ENCODE results near the gene CDK19. TPM values are rescaled to one million over a fixed set of nuclear protein-coding genes. Genes with fewer than 3 reads are reported as not detected.
A peak's percentile ranks its signal among the peaks of the same experiment; 100 is the strongest.

The CDK19 gene
- total RNA-seq, 2 donors from 2014 or later, result 16.8 to 20.8 TPM

GRCh38 chr6:110822249-110822648, 7.0 kb upstream of the CDK19 start:
- no peak overlapping the region for H3K4me3 Mint-ChIP-seq
- TF ChIP-seq CTCF (conservative IDR thresholded peaks at IDR 0.05), result no peak
- H3K9me3 Mint-ChIP-seq, result no peaks in the 10 kb centered on the region
- peaks cover 4% of the 10 kb centered on the region for H3K27me3 Mint-ChIP-seq (ENCODE audit: insufficient read depth)
- no peak for DNase-seq
- no peaks in the 10 kb centered on the region for H3K36me3 Mint-ChIP-seq (ENCODE audit: low read depth)
- Histone ChIP-seq H3K9ac (ENCODE audit: extremely low read depth, low read length, poor library complexity, severe bottlenecking) (no peak overlapping the region), H3K27me3 (ENCODE audit: control insufficient read depth, insufficient read depth, low read length, poor library complexity, severe bottlenecking) (peaks cover 4% of the 10 kb centered on the region), H3K36me3 (ENCODE audit: control insufficient read depth, insufficient read depth, low read length) (no peaks in the 10 kb centered on the region), H3K9me3 (ENCODE audit: control insufficient read depth, low read length) (no peaks in the 10 kb centered on the region), H3K4me3 (ENCODE audit: low read length) (no peak overlapping the region), H3K27ac (ENCODE audit: low read depth, low read length) (no peak overlapping the region), H3K4me1 (ENCODE audit: control insufficient read depth, insufficient read depth, low read length) (no peaks in the 10 kb centered on the region)
- no peak overlapping the region for H3K27ac Mint-ChIP-seq
- H3K4me1 Mint-ChIP-seq, result no peaks in the 10 kb centered on the region

GRCh38 chr6:110816677-110817076, 1.4 kb upstream of the CDK19 start:
- Histone ChIP-seq H3K4me1 (ENCODE audit: control insufficient read depth, insufficient read depth, low read length) (no peaks in the 10 kb centered on the region), H3K27ac (ENCODE audit: low read depth, low read length) (no peak overlapping the region), H3K27me3 (ENCODE audit: control insufficient read depth, insufficient read depth, low read length, poor library complexity, severe bottlenecking) (no peaks in the 10 kb centered on the region), H3K4me3 (ENCODE audit: low read length) (peak overlapping the region; percentile 91), H3K9ac (ENCODE audit: extremely low read depth, low read length, poor library complexity, severe bottlenecking) (no peak overlapping the region), H3K36me3 (ENCODE audit: control insufficient read depth, insufficient read depth, low read length) (no peaks in the 10 kb centered on the region), H3K9me3 (ENCODE audit: control insufficient read depth, low read length) (no peaks in the 10 kb centered on the region)
- Mint-ChIP-seq H3K36me3 (ENCODE audit: low read depth) (no peaks in the 10 kb centered on the region), H3K4me3 (peak overlapping the region; percentile 97), H3K4me1 (peaks cover 15% of the 10 kb centered on the region), H3K27me3 (ENCODE audit: insufficient read depth) (no peaks in the 10 kb centered on the region), H3K9me3 (no peaks in the 10 kb centered on the region), H3K27ac (peak overlapping the region; percentile 100)
- no peak for TF ChIP-seq CTCF (conservative IDR thresholded peaks at IDR 0.05)
- 85 to 90% methylated on average over 4 of the region's 4 CpGs for WGBS, 2 experiments (ENCODE audit: insufficient coverage in 1 of 2, insufficient read length in 1 of 2)
- no peak for DNase-seq

- Histone ChIP-seq H3K9me3 (ENCODE audit: control insufficient read depth, low read length) (no peaks in the 10 kb centered on the region), H3K9ac (ENCODE audit: extremely low read depth, low read length, poor library complexity, severe bottlenecking) (peak overlapping the region; percentile 91), H3K27me3 (ENCODE audit: control insufficient read depth, insufficient read depth, low read length, poor library complexity, severe bottlenecking) (no peaks in the 10 kb centered on the region), H3K36me3 (ENCODE audit: control insufficient read depth, insufficient read depth, low read length) (no peaks in the 10 kb centered on the region), H3K4me1 (ENCODE audit: control insufficient read depth, insufficient read depth, low read length) (no peaks in the 10 kb centered on the region), H3K27ac (ENCODE audit: low read depth, low read length) (peak overlapping the region; percentile 98), H3K4me3 (ENCODE audit: low read length) (peak overlapping the region; percentile 91)
- no peak for DNase-seq
- Mint-ChIP-seq H3K27ac (peak overlapping the region; percentile 100), H3K4me1 (peaks cover 15% of the 10 kb centered on the region), H3K27me3 (ENCODE audit: insufficient read depth) (no peaks in the 10 kb centered on the region), H3K9me3 (no peaks in the 10 kb centered on the region), H3K36me3 (ENCODE audit: low read depth) (peaks cover 6% of the 10 kb centered on the region), H3K4me3 (peak overlapping the region; percentile 97)
- 0% methylated on average over 9 to 49 of the region's 49 CpGs for WGBS, 2 experiments (ENCODE audit: insufficient coverage in 1 of 2, insufficient read length in 1 of 2)
- TF ChIP-seq CTCF (conservative IDR thresholded peaks at IDR 0.05), result no peak
Observed at GRCh38 chr6:110815015-110815410, 256 bp downstream of the CDK19 start.
